Measurements from ENCODE around the gene NDUFS4. TPM values are rescaled to one million over a fixed set of nuclear protein-coding genes. Genes with fewer than 3 reads are reported as not detected.
A peak's percentile ranks its signal among the peaks of the same experiment; 100 is the strongest.
"Not testable (repeated sequence)": the region's sequence is repeated elsewhere in the genome, so short reads cannot be mapped to it uniquely, and the experiment has no call there.

Gene NDUFS4
- total and polyA plus RNA-seq, 5 donors, result 101 to 177 (median 119) TPM

- DNase-seq (no peak), ATAC-seq (no peak)
- H3K4me3 ChIP-seq (ENCODE audit: low read length), result no peak overlapping the region
- H3K9me3 ChIP-seq (ENCODE audit: control insufficient read depth, low read length), result no peaks in the 10 kb centered on the region
- no peaks in the 10 kb centered on the region for H3K27me3 ChIP-seq (ENCODE audit: control insufficient read depth, insufficient read depth)
- intact Hi-C loops (cut with DNase I), result no loop called here
- no peak overlapping the region for H3K27ac ChIP-seq (ENCODE audit: low read length)
- 84% methylated on average over 2 of the region's 2 CpGs for WGBS
- H3K4me1 ChIP-seq (ENCODE audit: control insufficient read depth, insufficient read depth, low read length), result peaks cover 1% of the 10 kb centered on the region
These were observed 43.9 kb downstream of the NDUFS4 start for GRCh38 chr5:53604309-53604708.

- 87% methylated on average over 2 of the region's 2 CpGs for WGBS
- ATAC-seq, result no peak
- no peak for DNase-seq
- no peaks in the 10 kb centered on the region for H3K9me3 ChIP-seq (ENCODE audit: control insufficient read depth, low read length)
- H3K4me3 ChIP-seq (ENCODE audit: low read length), result no peak overlapping the region
- intact Hi-C loops (cut with DNase I), result no loop called here
- H3K4me1 ChIP-seq (ENCODE audit: control insufficient read depth, insufficient read depth, low read length), result peaks cover 1% of the 10 kb centered on the region
- no peak overlapping the region for H3K27ac ChIP-seq (ENCODE audit: low read length)
- no peaks in the 10 kb centered on the region for H3K27me3 ChIP-seq (ENCODE audit: control insufficient read depth, insufficient read depth)
These were observed 47.4 kb downstream of the NDUFS4 start for GRCh38 chr5:53607886-53608285.

- H3K27ac ChIP-seq (ENCODE audit: low read length); H3K4me3 ChIP-seq (ENCODE audit: low read length); ATAC-seq; H3K9me3 ChIP-seq (ENCODE audit: control insufficient read depth, low read length); H3K27me3 ChIP-seq (ENCODE audit: control insufficient read depth, insufficient read depth); DNase-seq; intact Hi-C loops (cut with DNase I); H3K4me1 ChIP-seq (ENCODE audit: control insufficient read depth, insufficient read depth, low read length): not testable (repeated sequence)
- WGBS, result 95% methylated on average over 4 of the region's 4 CpGs
These were observed 48.5 kb downstream of the NDUFS4 start for GRCh38 chr5:53608897-53609296.

- Histone ChIP-seq H3K4me1 (ENCODE audit: control insufficient read depth, insufficient read depth, low read length) (no peaks in the 10 kb centered on the region), H3K4me3 (ENCODE audit: low read length) (no peak overlapping the region), H3K27ac (ENCODE audit: low read length) (no peak overlapping the region), H3K9me3 (ENCODE audit: control insufficient read depth, low read length) (no peaks in the 10 kb centered on the region), H3K27me3 (ENCODE audit: control insufficient read depth, insufficient read depth) (no peaks in the 10 kb centered on the region)
- no peak for ATAC-seq
- 80% methylated on average over 3 of the region's 3 CpGs for whole genome bisulfite sequencing
- intact Hi-C loops (cut with DNase I), result no loop called here
- no peak for DNase-seq
These were observed 52.6 kb downstream of the NDUFS4 start for GRCh38 chr5:53613061-53613460.

GRCh38 chr5:53613536-53613935 lies 53.1 kb downstream of the NDUFS4 start:
- no peak for ATAC-seq
- intact Hi-C loops (cut with DNase I), result no loop called here
- no peaks in the 10 kb centered on the region for H3K4me1 ChIP-seq (ENCODE audit: control insufficient read depth, insufficient read depth, low read length)

GRCh38 chr5:53614376-53614885 lies 54.0 kb downstream of the NDUFS4 start:
- intact Hi-C loops (cut with DNase I), result no loop called here
- 94% methylated on average over 2 of the region's 2 CpGs for WGBS
- ATAC-seq, result no peak

More at GRCh38 chr5:53613536-53613935, 53.1 kb downstream of the NDUFS4 start:
- no peaks in the 10 kb centered on the region for H3K9me3 ChIP-seq (ENCODE audit: control insufficient read depth, low read length)
- no peak overlapping the region for H3K27ac ChIP-seq (ENCODE audit: low read length)
- H3K27me3 ChIP-seq (ENCODE audit: control insufficient read depth, insufficient read depth), result no peaks in the 10 kb centered on the region
- no peak for DNase-seq
- no peak overlapping the region for H3K4me3 ChIP-seq (ENCODE audit: low read length)

GRCh38 chr5:53616939-53617549 lies 56.6 kb downstream of the NDUFS4 start:
- no peak for DNase-seq
- Histone ChIP-seq H3K9me3 (ENCODE audit: control insufficient read depth, low read length) (no peaks in the 10 kb centered on the region), H3K4me1 (ENCODE audit: control insufficient read depth, insufficient read depth, low read length) (no peaks in the 10 kb centered on the region), H3K27me3 (ENCODE audit: control insufficient read depth, insufficient read depth) (no peaks in the 10 kb centered on the region), H3K4me3 (ENCODE audit: low read length) (no peak overlapping the region), H3K27ac (ENCODE audit: low read length) (no peak overlapping the region)
- ATAC-seq, result no peak
- intact Hi-C loops (cut with DNase I), result no loop called here
- 90% methylated on average over 3 of the region's 3 CpGs for WGBS

More at GRCh38 chr5:53614376-53614885, 54.0 kb downstream of the NDUFS4 start:
- no peaks in the 10 kb centered on the region for H3K4me1 ChIP-seq (ENCODE audit: control insufficient read depth, insufficient read depth, low read length)
- no peak overlapping the region for H3K4me3 ChIP-seq (ENCODE audit: low read length)
- DNase-seq, result no peak
- no peak overlapping the region for H3K27ac ChIP-seq (ENCODE audit: low read length)
- H3K27me3 ChIP-seq (ENCODE audit: control insufficient read depth, insufficient read depth), result no peaks in the 10 kb centered on the region
- no peaks in the 10 kb centered on the region for H3K9me3 ChIP-seq (ENCODE audit: control insufficient read depth, low read length)

- no peaks in the 10 kb centered on the region for H3K27me3 ChIP-seq (ENCODE audit: control insufficient read depth, insufficient read depth)
- no peak for ATAC-seq
- intact Hi-C loops (cut with DNase I), result no loop called here
- H3K9me3 ChIP-seq (ENCODE audit: control insufficient read depth, low read length), result no peaks in the 10 kb centered on the region
- H3K4me3 ChIP-seq (ENCODE audit: low read length), result no peak overlapping the region
- WGBS, result 87% methylated on average over 6 of the region's 6 CpGs
- H3K27ac ChIP-seq (ENCODE audit: low read length), result no peak overlapping the region
- DNase-seq, result peak in 1 of 3 donors; percentile 23
- H3K4me1 ChIP-seq (ENCODE audit: control insufficient read depth, insufficient read depth, low read length), result no peaks in the 10 kb centered on the region
These were observed 70.8 kb downstream of the NDUFS4 start for GRCh38 chr5:53631251-53631650.

GRCh38 chr5:53642061-53642460 lies 81.6 kb downstream of the NDUFS4 start:
- ATAC-seq (no peak), DNase-seq (no peak)
- Histone ChIP-seq H3K27ac (ENCODE audit: low read length) (no peak overlapping the region), H3K9me3 (ENCODE audit: control insufficient read depth, low read length) (no peaks in the 10 kb centered on the region), H3K4me1 (ENCODE audit: control insufficient read depth, insufficient read depth, low read length) (peaks cover 4% of the 10 kb centered on the region), H3K4me3 (ENCODE audit: low read length) (no peak overlapping the region), H3K27me3 (ENCODE audit: control insufficient read depth, insufficient read depth) (no peaks in the 10 kb centered on the region)
- 48% methylated on average over 3 of the region's 3 CpGs for WGBS
- intact Hi-C loops (cut with DNase I), result no loop called here

GRCh38 chr5:53643445-53643844 lies 83.0 kb downstream of the NDUFS4 start:
- Histone ChIP-seq H3K27me3 (ENCODE audit: control insufficient read depth, insufficient read depth) (no peaks in the 10 kb centered on the region), H3K4me3 (ENCODE audit: low read length) (no peak overlapping the region), H3K9me3 (ENCODE audit: control insufficient read depth, low read length) (no peaks in the 10 kb centered on the region), H3K27ac (ENCODE audit: low read length) (no peak overlapping the region), H3K4me1 (ENCODE audit: control insufficient read depth, insufficient read depth, low read length) (peaks cover 4% of the 10 kb centered on the region)
- intact Hi-C loops (cut with DNase I), result no loop called here
- 64% methylated on average over 4 of the region's 4 CpGs for WGBS
- no peak for DNase-seq
- peak; percentile 89 to 91 for ATAC-seq

- Histone ChIP-seq H3K9me3 (ENCODE audit: control insufficient read depth, low read length) (no peaks in the 10 kb centered on the region), H3K27me3 (ENCODE audit: control insufficient read depth, insufficient read depth) (no peaks in the 10 kb centered on the region), H3K27ac (ENCODE audit: low read length) (no peak overlapping the region), H3K4me3 (ENCODE audit: low read length) (no peak overlapping the region), H3K4me1 (ENCODE audit: control insufficient read depth, insufficient read depth, low read length) (peaks cover 4% of the 10 kb centered on the region)
- 73% methylated on average over 2 of the region's 2 CpGs for WGBS
- DNase-seq (no peak), ATAC-seq (no peak)
- intact Hi-C loops (cut with DNase I), result no loop called here
These were observed 84.6 kb downstream of the NDUFS4 start for GRCh38 chr5:53645078-53645477.

GRCh38 chr5:53649352-53649751 lies 88.9 kb downstream of the NDUFS4 start:
- Histone ChIP-seq H3K27ac (ENCODE audit: low read length) (no peak overlapping the region), H3K9me3 (ENCODE audit: control insufficient read depth, low read length) (no peaks in the 10 kb centered on the region), H3K4me3 (ENCODE audit: low read length) (no peak overlapping the region), H3K27me3 (ENCODE audit: control insufficient read depth, insufficient read depth) (no peaks in the 10 kb centered on the region), H3K4me1 (ENCODE audit: control insufficient read depth, insufficient read depth, low read length) (no peaks in the 10 kb centered on the region)
- no peak for ATAC-seq
- intact Hi-C loops (cut with DNase I), result no loop called here
- no peak for DNase-seq
- WGBS, result 98% methylated on average over 2 of the region's 2 CpGs
